PC-3 (cell line): ENCODE data around the gene SCNN1B. TPM values are rescaled to one million over a fixed set of nuclear protein-coding genes. Genes with fewer than 3 reads are reported as not detected.

Experiments used
- ATAC-seq: fragments of 200-7000 bp; cut with Tn5 transposase; 2 replicates; pipeline ENCODE4 v1.9.1; 2020; ENCODE audit warnings: mild to moderate bottlenecking, moderate library complexity
- BruUV-seq: library from RNA; stranded (reverse); fragments of 400-500 nt; replicated peaks from 2 replicates; lab custom pipeline; 2021; lab: Mats Ljungman, UMichigan
- CTCF ChIA-PET: fragments of 300-600 bp; sonication (Branson Sonifier 250); formaldehyde crosslinking; loops from one replicate; lab custom pipeline; 2022; ENCODE audit warnings: antibody characterized with exemption; lab: Charles Lee
- POLR2A ChIA-PET: fragments of 300-600 bp; sonication (Branson Sonifier 250); formaldehyde crosslinking; loops from one replicate; lab custom pipeline; 2022; ENCODE audit warnings: antibody characterized with exemption; ENCODE audit not compliant: unreplicated experiment; lab: Charles Lee
- DNase-seq: peaks from one replicate; pipeline ENCODE4 v3.0.0-alpha.2; 2015
- H2AFZ ChIP-seq: fragments of 300-600 bp; sonication (generic); 2 replicates; pipeline ENCODE4 v1.6.0; 2016; ENCODE audit warnings: antibody characterized with exemption, low read length
- H3F3A ChIP-seq: fragments of 300-600 bp; sonication (generic); one replicate; pipeline ENCODE4 v1.6.0; 2017; ENCODE audit warnings: antibody characterized with exemption, low read length, control low read depth, mild to moderate bottlenecking; ENCODE audit not compliant: unreplicated experiment
- H3K27ac ChIP-seq: fragments of 300-600 bp; sonication (generic); 2 replicates; pipeline ENCODE4 v1.5.1; 2016; ENCODE audit warnings: mild to moderate bottlenecking, low read length
- H3K27me3 ChIP-seq: fragments of 300-600 bp; sonication (generic); 2 replicates; pipeline ENCODE4 v1.6.1; 2016; ENCODE audit warnings: low read length, mixed read lengths
- H3K36me3 ChIP-seq: fragments of 300-600 bp; sonication (generic); 2 replicates; pipeline ENCODE4 v1.6.1; 2016; ENCODE audit warnings: low read depth, mixed run types, low read length, mixed read lengths
- H3K4me1 ChIP-seq: fragments of 300-600 bp; sonication (generic); 2 replicates; pipeline ENCODE4 v1.5.1; 2016; ENCODE audit warnings: low read length; ENCODE audit not compliant: insufficient read depth
- H3K4me2 ChIP-seq: fragments of 300-600 bp; sonication (generic); 2 replicates; pipeline ENCODE4 v1.6.0; 2016; ENCODE audit warnings: low read length
- H3K4me3 ChIP-seq: fragments of 300-600 bp; sonication (generic); 2 replicates; pipeline ENCODE4 v1.5.1; 2016; ENCODE audit warnings: mild to moderate bottlenecking, low read length, mixed read lengths
- H3K79me2 ChIP-seq: fragments of 300-600 bp; sonication (generic); 2 replicates; pipeline ENCODE4 v1.6.1; 2017; ENCODE audit warnings: low read length, mixed read lengths
- H3K9ac ChIP-seq: fragments of 300-600 bp; sonication (generic); 2 replicates; pipeline ENCODE4 v1.6.0; 2016; ENCODE audit warnings: mild to moderate bottlenecking, low read length
- H3K9me2 ChIP-seq: fragments of 300-600 bp; sonication (generic); replicated peaks from 2 replicates; pipeline ENCODE4 v1.6.1; 2016; ENCODE audit warnings: mixed run types, low read length, mixed read lengths
- H3K9me3 ChIP-seq: fragments of 300-600 bp; sonication (generic); 2 replicates; pipeline ENCODE4 v1.6.1; 2016; ENCODE audit warnings: low read length, mixed read lengths
- H4K20me1 ChIP-seq: fragments of 300-600 bp; sonication (generic); 2 replicates; pipeline ENCODE4 v1.6.1; 2016; ENCODE audit warnings: low read length, mixed read lengths
- CTCF ChIP-seq: fragments of 300-600 bp; sonication (generic); conservative IDR thresholded peaks from 2 replicates; pipeline ENCODE4 v1.5.1; 2017; ENCODE audit warnings: antibody characterized with exemption, low read depth, mild to moderate bottlenecking, low read length
- EZH2 ChIP-seq: fragments of 300-600 bp; sonication (generic); IDR thresholded peaks from one replicate; pipeline ENCODE4 v1.6.1; 2017; ENCODE audit warnings: antibody characterized with exemption, mild to moderate bottlenecking, low read length; ENCODE audit not compliant: unreplicated experiment
- EZH2phosphoT487 ChIP-seq: fragments of 300-600 bp; sonication (generic); IDR thresholded peaks from 2 replicates; pipeline ENCODE4 v1.6.1; 2018; ENCODE audit warnings: mild to moderate bottlenecking, antibody characterized with exemption, low read length, borderline replicate concordance
- intact Hi-C: fragments of 100-400 bp; cut with micrococcal nuclease; formaldehyde crosslinking; loops from 2 replicates; pipeline ENCODE4 v1.9.0; 2023
- total RNA-seq: library from RNA; depleted of rRNA; stranded (reverse); fragments of >200 nt; gene quantifications from 2 replicates; pipeline ENCODE4 v1.2.3, GENCODE V29; 2014

SCNN1B gene
- total RNA-seq, 1 experiment from 2014 or later, result 4.1 TPM

- H3F3A ChIP-seq, result no peaks in the 10 kb centered on the region
- H3K27ac ChIP-seq, result no peak overlapping the region
- H3K9ac ChIP-seq, result no peak overlapping the region
- peaks cover 24% of the 10 kb centered on the region for H3K4me1 ChIP-seq
- DNase-seq (no peak), ATAC-seq (no peak)
- H3K27me3 ChIP-seq, result no peaks in the 10 kb centered on the region
- POLR2A ChIA-PET, result no interaction called here
- no peaks in the 10 kb centered on the region for H3K9me2 ChIP-seq
- no peak overlapping the region for H3K4me2 ChIP-seq
- H4K20me1 ChIP-seq, result no peaks in the 10 kb centered on the region
- no peak for TF ChIP-seq EZH2
- no peak for TF ChIP-seq CTCF
- TF ChIP-seq EZH2phosphoT487, result no peak
- CTCF ChIA-PET, result no interaction called here
- no peak overlapping the region for H2AFZ ChIP-seq
- no TSS peak for BruUV-seq
- H3K79me2 ChIP-seq, result no peaks in the 10 kb centered on the region
- intact Hi-C loops, result no loop called here
- H3K9me3 ChIP-seq, result no peaks in the 10 kb centered on the region
- H3K36me3 ChIP-seq, result no peaks in the 10 kb centered on the region
- H3K4me3 ChIP-seq, result no peak overlapping the region
These were observed 25.3 kb upstream of the SCNN1B start for GRCh38 chr16:23276821-23277220.

- Histone ChIP-seq H3K9me3 (no peaks in the 10 kb centered on the region), H3K4me1 (peaks cover 33% of the 10 kb centered on the region), H3F3A (no peaks in the 10 kb centered on the region), H3K36me3 (no peaks in the 10 kb centered on the region), H4K20me1 (no peaks in the 10 kb centered on the region), H3K27ac (no peak overlapping the region), H3K4me3 (no peak overlapping the region), H3K27me3 (no peaks in the 10 kb centered on the region), H2AFZ (no peak overlapping the region), H3K4me2 (no peak overlapping the region), H3K9me2 (no peaks in the 10 kb centered on the region), H3K9ac (no peak overlapping the region), H3K79me2 (no peaks in the 10 kb centered on the region)
- ChIA-PET CTCF (no interaction called here), POLR2A (no interaction called here)
- intact Hi-C loops, result no loop called here
- BruUV-seq, result no TSS peak
- TF ChIP-seq EZH2 (no peak), CTCF (no peak)
- no peak for ATAC-seq
- no peak for DNase-seq
These were observed 24.1 kb upstream of the SCNN1B start for GRCh38 chr16:23278031-23278430.

GRCh38 chr16:23279721-23280153, 22.4 kb upstream of the SCNN1B start:
- H2AFZ ChIP-seq, result peak overlapping the region; percentile 58
- no peak overlapping the region for H3K4me3 ChIP-seq
- ChIA-PET POLR2A (interaction anchor here (0.6 kb wide), 1 partner anchor 51 kb away, joined by 11 read pairs; no protein-coding TSS in a partner anchor), CTCF (interaction anchor here (0.7 kb wide), 1 partner anchor 18 kb away, joined by 3 read pairs; no protein-coding TSS in a partner anchor)
- H3K27ac ChIP-seq, result no peak overlapping the region
- intact Hi-C loops, result loop anchor here (5.0 to 10.0 kb wide), 2 partner anchors 95 to 143 kb away; partner anchors contain the start of gene SCNN1G
- no peaks in the 10 kb centered on the region for H3K9me2 ChIP-seq
- no TSS peak for BruUV-seq
- H3K9ac ChIP-seq, result no peak overlapping the region
- H3K36me3 ChIP-seq, result no peaks in the 10 kb centered on the region
- no peaks in the 10 kb centered on the region for H3F3A ChIP-seq
- H4K20me1 ChIP-seq, result no peaks in the 10 kb centered on the region
- peak; percentile 47 for DNase-seq
- no peaks in the 10 kb centered on the region for H3K27me3 ChIP-seq
- no peaks in the 10 kb centered on the region for H3K79me2 ChIP-seq
- H3K9me3 ChIP-seq, result no peaks in the 10 kb centered on the region
- peaks cover 43% of the 10 kb centered on the region for H3K4me1 ChIP-seq
- TF ChIP-seq EZH2phosphoT487 (no peak), EZH2 (no peak), CTCF (no peak)
- H3K4me2 ChIP-seq, result peak overlapping the region; percentile 56
- ATAC-seq, result peak; percentile 61
